Esophagus squamous epithelium (tissue), 4 donors: ENCODE data around the gene PTPN6.

Source experiments
- POLR2A ChIP-seq, 4 donors: fragments of 450-650 bp; IDR thresholded peaks; one replicate each; pipeline ENCODE4 v1.6.1; 2017; ENCODE audit warnings: antibody characterized with exemption in 4 of 4, mild to moderate bottlenecking in 4 of 4, moderate library complexity in 3 of 4
- TF ChIP-seq, protein P1 (sequence below), 6 experiments: fragments of 450-650 bp in 4 of 6; fragments of 200-600 bp in 2 of 6; sonication (generic) in 2 of 6; IDR thresholded peaks; one replicate each; pipeline ENCODE4 v1.5.1; 2016 to 2019; ENCODE audit warnings: antibody characterized with exemption in 6 of 6, mild to moderate bottlenecking in 4 of 6, moderate library complexity in 4 of 6

DNA sequence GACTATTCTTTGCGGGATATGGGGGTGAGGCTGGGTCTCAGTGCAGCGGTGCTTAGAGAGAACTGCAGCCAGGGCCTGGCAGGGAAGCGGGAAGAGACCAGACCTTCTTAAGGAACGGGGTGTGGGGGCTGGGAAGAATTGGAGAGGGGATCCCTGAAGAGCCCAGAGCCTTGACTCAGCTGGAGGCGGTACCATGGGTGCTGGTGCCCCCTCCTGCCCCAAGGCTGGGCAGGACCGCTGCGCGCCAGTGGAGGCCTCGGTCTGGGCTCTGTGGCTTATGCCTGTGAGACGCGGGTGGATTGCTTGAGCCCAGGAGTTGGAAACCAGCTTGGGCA lies 8.9 kb upstream of the PTPN6 start:
- TF ChIP-seq POLR2A (IDR thresholded peaks at IDR 0.05) = no peak
- TF ChIP-seq, protein P1, sequence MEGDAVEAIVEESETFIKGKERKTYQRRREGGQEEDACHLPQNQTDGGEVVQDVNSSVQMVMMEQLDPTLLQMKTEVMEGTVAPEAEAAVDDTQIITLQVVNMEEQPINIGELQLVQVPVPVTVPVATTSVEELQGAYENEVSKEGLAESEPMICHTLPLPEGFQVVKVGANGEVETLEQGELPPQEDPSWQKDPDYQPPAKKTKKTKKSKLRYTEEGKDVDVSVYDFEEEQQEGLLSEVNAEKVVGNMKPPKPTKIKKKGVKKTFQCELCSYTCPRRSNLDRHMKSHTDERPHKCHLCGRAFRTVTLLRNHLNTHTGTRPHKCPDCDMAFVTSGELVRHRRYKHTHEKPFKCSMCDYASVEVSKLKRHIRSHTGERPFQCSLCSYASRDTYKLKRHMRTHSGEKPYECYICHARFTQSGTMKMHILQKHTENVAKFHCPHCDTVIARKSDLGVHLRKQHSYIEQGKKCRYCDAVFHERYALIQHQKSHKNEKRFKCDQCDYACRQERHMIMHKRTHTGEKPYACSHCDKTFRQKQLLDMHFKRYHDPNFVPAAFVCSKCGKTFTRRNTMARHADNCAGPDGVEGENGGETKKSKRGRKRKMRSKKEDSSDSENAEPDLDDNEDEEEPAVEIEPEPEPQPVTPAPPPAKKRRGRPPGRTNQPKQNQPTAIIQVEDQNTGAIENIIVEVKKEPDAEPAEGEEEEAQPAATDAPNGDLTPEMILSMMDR (IDR thresholded peaks at IDR 0.05) = no peak
